Stimulated activated CD4-positive, alpha-beta T cell treated with anti-CD3 and anti-CD28 coated beads, Interleukin-15, amount 100 ng/mL, for 24 hours (primary cell): ENCODE measurements around the gene AAMP.

Source experiments
- DNase-seq: peaks from one replicate; pipeline ENCODE4 v3.0.0-alpha.2; 2020

Gene AAMP

GRCh38 chr2:218293715-218294429 is 23.9 kb upstream of the AAMP start:
- DNase-seq = no peak

- peak; percentile 83 for DNase-seq
Measured at GRCh38 chr2:218292048-218293014, 22.4 kb upstream of the AAMP start, which contains the start of gene TMBIM1. Gene TMBIM1, minus strand, starts transcription at chr2:218292503. Its CDS starts 10,362 bp downstream, at chr2:218282141.

- DNase-seq = no peak
Measured at GRCh38 chr2:218291318-218292047, 21.5 kb upstream of the AAMP start.

- peak; percentile 61 for DNase-seq
Measured at GRCh38 chr2:218290316-218291261, 20.7 kb upstream of the AAMP start.

- DNase-seq = no peak
Measured at GRCh38 chr2:218289639-218290315, 19.8 kb upstream of the AAMP start.

- DNase-seq = peak; percentile 86
Measured at GRCh38 chr2:218286570-218287459, 16.9 kb upstream of the AAMP start.

- DNase-seq = no peak
Measured at GRCh38 chr2:218285604-218286003, 15.7 kb upstream of the AAMP start.

- peak; percentile 77 for DNase-seq
Measured at GRCh38 chr2:218284106-218284811, 14.3 kb upstream of the AAMP start.

- DNase-seq = no peak
Measured at GRCh38 chr2:218282173-218282991, 12.4 kb upstream of the AAMP start.

- DNase-seq = no peak
Measured at GRCh38 chr2:218281449-218281848, 11.5 kb upstream of the AAMP start.

- DNase-seq = no peak
Measured at GRCh38 chr2:218280260-218280870, 10.4 kb upstream of the AAMP start.

GRCh38 chr2:218278531-218279360 is 8.8 kb upstream of the AAMP start:
- no peak for DNase-seq

GRCh38 chr2:218277921-218278320 is 8.0 kb upstream of the AAMP start:
- DNase-seq = no peak

GRCh38 chr2:218276986-218277755 is 7.2 kb upstream of the AAMP start:
- no peak for DNase-seq

GRCh38 chr2:218275371-218276072 is 5.6 kb upstream of the AAMP start:
- DNase-seq = no peak

- no peak for DNase-seq
Measured at GRCh38 chr2:218274586-218274985, 4.6 kb upstream of the AAMP start.
